SK-N-SH treated with all-trans-retinoic acid at 6 μM for 48 hours (cell line): ENCODE measurements around the gene FBXL17.

ENCODE experiments used
- BACH2 ChIP-seq: fragments of 250-450 bp; sonication (Bioruptor Pico); IDR thresholded peaks from 2 replicates; pipeline ENCODE4 v1.9.0; 2021; ENCODE audit warnings: mild to moderate bottlenecking, borderline replicate concordance
- PPARA ChIP-seq: fragments of 250-450 bp; sonication (Bioruptor Pico); IDR thresholded peaks from 2 replicates; pipeline ENCODE4 v1.5.0; 2020; ENCODE audit warnings: mild to moderate bottlenecking, borderline replicate concordance
- RARB ChIP-seq: fragments of 250-450 bp; sonication (Bioruptor Pico); IDR thresholded peaks from 2 replicates; pipeline ENCODE4 v1.8.0; 2021; ENCODE audit warnings: mild to moderate bottlenecking, moderate library complexity
- TCF4 ChIP-seq: fragments of 250-450 bp; sonication (Bioruptor Pico); IDR thresholded peaks from 2 replicates; pipeline ENCODE4 v1.8.0; 2021; ENCODE audit warnings: mild to moderate bottlenecking, moderate library complexity, borderline replicate concordance
- TSHZ2 ChIP-seq: fragments of 250-450 bp; sonication (Bioruptor Pico); IDR thresholded peaks from 2 replicates; pipeline ENCODE4 v1.5.0; 2020; ENCODE audit warnings: mild to moderate bottlenecking, moderate library complexity
- ZFP30 ChIP-seq: fragments of 450-650 bp; formaldehyde crosslinking; IDR thresholded peaks from 2 replicates; pipeline ENCODE4 v1.5.0; 2022; ENCODE audit warnings: mild to moderate bottlenecking, moderate library complexity
- TF ChIP-seq, protein P1 (sequence below): fragments of 250-450 bp; sonication (Bioruptor Pico); IDR thresholded peaks from 2 replicates; pipeline ENCODE4 v1.8.0; 2020; ENCODE audit warnings: mild to moderate bottlenecking, moderate library complexity, borderline replicate concordance

GRCh38 chr5:107817951-107818350 is 563.9 kb downstream of the FBXL17 start:
- TF ChIP-seq RARB (CRISPR knock-in tag) (no peak), PPARA (CRISPR knock-in tag) (no peak), ZFP30 (no peak), BACH2 (CRISPR knock-in tag) (no peak), TCF4 (no peak), TSHZ2 (no peak)
- TF ChIP-seq, protein P1, sequence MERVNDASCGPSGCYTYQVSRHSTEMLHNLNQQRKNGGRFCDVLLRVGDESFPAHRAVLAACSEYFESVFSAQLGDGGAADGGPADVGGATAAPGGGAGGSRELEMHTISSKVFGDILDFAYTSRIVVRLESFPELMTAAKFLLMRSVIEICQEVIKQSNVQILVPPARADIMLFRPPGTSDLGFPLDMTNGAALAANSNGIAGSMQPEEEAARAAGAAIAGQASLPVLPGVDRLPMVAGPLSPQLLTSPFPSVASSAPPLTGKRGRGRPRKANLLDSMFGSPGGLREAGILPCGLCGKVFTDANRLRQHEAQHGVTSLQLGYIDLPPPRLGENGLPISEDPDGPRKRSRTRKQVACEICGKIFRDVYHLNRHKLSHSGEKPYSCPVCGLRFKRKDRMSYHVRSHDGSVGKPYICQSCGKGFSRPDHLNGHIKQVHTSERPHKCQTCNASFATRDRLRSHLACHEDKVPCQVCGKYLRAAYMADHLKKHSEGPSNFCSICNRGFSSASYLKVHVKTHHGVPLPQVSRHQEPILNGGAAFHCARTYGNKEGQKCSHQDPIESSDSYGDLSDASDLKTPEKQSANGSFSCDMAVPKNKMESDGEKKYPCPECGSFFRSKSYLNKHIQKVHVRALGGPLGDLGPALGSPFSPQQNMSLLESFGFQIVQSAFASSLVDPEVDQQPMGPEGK (CRISPR knock-in tag) = no peak
